Stimulated activated CD4-positive, alpha-beta T cell treated with anti-CD3 and anti-CD28 coated beads, Interleukin-12 subunit alpha, Interleukin-12 subunit beta, amount 100 ng/mL, for 24 hours (primary cell): ENCODE results near the gene ZKSCAN7.
"Not testable (repeated sequence)": the region's sequence is repeated elsewhere in the genome, so short reads cannot be mapped to it uniquely, and the experiment has no call there.

Experiments used
- DNase-seq, 2 experiments: peaks; one replicate each; pipeline ENCODE4 v3.0.0-alpha.2; 2020; ENCODE audit warnings: low read depth in 2 of 2

Gene ZKSCAN7

GRCh38 chr3:44576613-44577012 is 21.6 kb downstream of the ZKSCAN7 start:
- DNase-seq, result no peak

GRCh38 chr3:44577354-44577952 is 22.5 kb downstream of the ZKSCAN7 start:
- DNase-seq, result not testable (repeated sequence)

- not testable (repeated sequence) for DNase-seq
Observed at GRCh38 chr3:44578316-44578715, 23.3 kb downstream of the ZKSCAN7 start.

GRCh38 chr3:44578924-44579515 is 24.0 kb downstream of the ZKSCAN7 start:
- not testable (repeated sequence) for DNase-seq

GRCh38 chr3:44579749-44580148 is 24.8 kb downstream of the ZKSCAN7 start:
- DNase-seq, result not testable (repeated sequence)

GRCh38 chr3:44580971-44581370 is 26.0 kb downstream of the ZKSCAN7 start:
- not testable (repeated sequence) for DNase-seq

DNA sequence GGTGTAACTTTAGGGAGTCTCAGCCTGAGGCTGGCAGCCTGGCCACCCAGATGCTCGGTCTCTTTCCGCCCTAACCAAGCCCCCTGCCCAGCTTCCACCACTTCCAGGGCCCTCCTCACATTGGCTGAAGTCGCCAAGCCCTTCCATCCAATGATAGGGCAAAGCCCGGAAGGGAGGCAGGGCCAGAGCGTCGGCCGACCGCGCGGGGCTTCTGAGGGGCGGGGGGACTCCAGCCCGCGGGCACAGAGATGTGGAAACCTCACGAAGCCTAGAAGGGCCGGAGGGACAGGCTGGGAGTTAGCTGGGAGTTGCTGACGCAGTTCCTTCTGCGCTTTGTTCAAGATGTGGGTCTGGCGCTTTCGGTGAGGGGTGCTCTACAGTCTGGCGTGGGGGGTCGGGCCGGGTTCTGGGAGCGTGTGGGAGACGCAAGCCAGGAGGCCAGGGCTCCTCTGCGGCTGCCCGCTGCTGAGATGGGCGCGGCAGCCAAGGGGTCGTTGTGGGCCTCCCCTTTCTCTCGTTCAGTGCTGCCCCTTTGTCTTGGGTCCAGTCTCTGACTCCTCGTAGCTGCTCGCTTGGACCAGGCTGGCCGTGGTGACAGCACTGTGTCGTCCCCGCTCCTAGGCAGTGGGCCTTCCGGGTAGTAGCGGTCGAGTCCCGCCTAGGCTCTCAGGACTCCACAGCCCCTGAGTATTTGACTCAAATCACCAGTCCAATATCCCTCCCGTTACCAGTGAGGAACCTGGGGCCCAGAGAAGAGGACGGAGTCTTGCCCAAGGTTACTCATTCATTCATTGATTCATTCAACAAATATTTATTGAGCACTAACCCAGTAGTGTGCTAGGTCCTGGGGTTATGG is 29.9 kb downstream of the ZKSCAN7 start, which contains the start of gene ZNF660:
ZNF660 (plus strand) TSS at position 319 of the 856 bp plus-strand sequence. CDS start 9,230 bp downstream, outside the sequence.
- DNase-seq, result no peak

DNA sequence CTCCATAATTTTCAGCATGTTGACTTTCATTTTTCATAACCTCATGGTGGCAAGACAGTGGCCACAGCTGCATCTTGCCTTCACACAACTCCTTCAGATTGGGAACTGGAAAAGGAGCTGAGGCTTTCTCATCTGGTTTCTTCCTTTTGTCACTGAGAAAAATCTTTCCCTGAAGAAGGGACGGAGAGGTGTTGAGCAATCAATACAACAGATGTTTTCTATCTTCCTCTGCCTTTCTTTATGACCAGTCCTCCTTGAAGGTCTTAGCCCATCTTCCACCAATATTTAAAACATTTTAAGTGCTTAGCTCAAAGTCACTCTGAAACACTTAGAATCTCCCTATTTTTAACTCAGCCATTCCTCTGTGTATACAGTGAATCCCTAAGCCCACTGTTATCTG is 41.6 kb downstream of the ZKSCAN7 start:
- DNase-seq, result no peak

DNA sequence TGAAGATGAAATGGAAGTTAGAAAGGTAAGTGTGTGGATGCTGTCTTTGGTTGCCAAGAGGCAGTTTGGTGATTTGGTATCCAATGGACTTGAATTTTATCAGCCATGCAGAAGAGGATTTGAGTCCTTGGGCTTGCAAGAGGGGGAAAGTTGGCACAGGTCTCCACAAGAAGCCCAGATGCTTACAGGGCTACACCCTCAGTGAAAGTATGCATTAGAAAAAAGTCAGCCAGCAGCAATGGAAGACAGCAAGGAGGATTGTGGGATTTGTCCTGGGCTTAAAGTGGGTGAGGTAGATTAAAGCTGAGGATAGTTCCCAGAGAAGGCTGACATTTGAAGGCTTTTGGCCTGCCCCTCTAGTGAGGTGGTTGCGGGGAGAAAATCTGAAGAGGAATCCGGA is 46.8 kb downstream of the ZKSCAN7 start:
- no peak for DNase-seq

DNA sequence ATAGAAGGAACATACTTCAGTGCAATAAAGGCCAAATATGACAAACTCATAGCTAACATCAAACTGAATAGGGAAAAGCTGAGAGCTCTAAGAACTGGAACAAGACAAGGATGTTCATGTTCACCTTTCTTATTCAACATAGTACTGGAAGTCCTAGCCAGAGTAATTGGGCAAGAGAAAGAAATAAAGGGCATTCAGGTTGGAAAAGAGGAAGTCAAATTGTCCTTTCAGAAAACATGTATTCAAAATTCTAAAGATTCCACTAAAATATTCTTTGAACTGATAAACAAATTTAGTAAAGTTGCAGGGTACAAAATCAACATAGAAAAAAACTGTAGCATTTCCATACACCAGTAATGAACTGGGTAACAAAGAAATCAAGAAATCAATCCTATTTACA is 57.7 kb downstream of the ZKSCAN7 start:
- no peak for DNase-seq
